NCI-H2196 treated with DMSO at 0.1 percent for 48 hours (cell line): ENCODE data around the gene IL25.
A peak's percentile ranks its signal among the peaks of the same experiment; 100 is the strongest.

Experiments used
- DNase-seq: peaks from one replicate; lab custom pipeline; 2025; ENCODE audit not compliant: unreplicated experiment; lab: John Stamatoyannopoulos, UW

The IL25 gene

DNA sequence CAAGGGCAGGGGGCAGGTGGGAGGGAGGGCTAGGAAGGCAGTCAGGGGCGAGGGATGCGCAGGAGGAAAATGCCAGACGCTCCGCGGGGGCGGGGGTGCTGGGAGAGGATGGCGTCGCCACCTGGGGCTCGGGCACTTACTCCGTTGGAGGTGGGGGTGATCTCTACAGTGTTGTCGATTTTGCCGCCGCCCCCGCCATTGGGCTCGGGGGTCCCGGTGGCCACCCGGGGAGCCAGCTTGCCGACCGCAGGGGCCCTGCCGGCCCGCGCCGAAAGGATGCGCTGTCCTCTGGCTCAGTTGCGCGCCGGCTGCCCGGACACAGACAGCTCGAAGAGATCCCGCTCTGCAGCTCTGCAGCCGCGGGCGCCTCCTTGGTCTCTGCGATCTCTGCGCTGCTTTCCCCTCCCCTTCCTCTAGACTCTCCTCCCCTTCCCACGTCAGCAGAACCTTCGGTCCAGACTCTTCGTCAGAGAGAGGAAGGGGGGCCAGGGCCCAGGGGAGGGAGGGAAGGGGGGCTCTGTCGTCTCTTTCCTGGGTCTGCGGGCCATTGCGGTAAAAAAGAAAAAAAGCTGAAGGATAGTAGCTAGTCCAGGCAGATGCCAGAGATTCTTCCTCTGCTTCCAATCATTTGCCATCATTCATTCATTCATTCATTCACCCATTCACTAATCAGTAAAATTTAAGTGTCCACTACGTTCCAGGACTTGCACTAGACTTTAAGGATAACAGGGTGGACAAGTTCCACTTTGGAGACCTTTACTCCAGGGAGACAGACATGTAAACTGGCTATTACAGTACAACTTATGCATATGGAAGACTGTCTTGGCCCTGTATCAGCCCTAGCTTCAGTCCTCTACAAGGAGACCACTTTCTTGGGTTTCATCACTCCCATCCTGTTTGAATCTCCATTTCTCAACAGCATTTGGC lies 19.8 kb upstream of the IL25 start, which contains the start of gene SLC22A17:
SLC22A17 (minus strand) TSS at position 382 of the 927 bp plus-strand sequence.
- DNase-seq: peak; percentile 90

DNA sequence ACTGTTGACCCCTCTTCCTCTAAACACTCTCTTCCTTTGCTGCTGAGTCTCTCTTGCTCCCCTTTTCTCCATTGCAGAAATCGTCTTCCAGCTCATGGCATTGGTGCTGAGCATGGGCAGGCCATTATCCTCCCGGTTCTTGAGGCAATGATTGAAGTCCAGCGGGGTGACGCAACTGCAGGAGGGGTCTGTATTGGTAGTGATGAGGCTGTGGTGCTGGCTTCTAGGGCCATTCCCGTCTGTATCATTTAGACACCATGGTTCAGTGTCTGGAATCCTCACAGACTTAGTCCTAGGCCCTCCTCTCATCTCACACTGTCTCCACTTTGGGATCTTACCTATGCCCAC lies 19.2 kb upstream of the IL25 start:
- no peak for DNase-seq

DNA sequence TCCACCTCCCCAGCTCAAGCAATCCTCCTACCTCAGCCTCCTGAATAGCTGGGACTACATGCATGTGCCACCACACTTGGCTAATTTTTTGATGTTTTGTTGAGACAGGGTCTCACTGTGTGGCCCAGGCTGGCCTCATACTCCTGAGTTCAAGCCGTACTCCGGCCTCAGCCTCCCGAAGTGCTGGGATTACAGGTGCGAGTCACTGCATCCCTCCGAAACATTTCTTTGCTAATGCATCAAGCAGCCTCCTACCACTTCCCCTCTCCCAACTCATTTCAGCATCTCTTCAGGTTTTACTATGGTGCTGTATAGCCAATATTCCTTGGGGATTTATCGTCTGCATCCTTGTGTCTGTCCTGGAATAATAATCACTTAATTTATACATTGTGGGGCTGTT lies 17.6 kb upstream of the IL25 start:
- no peak for DNase-seq

DNA sequence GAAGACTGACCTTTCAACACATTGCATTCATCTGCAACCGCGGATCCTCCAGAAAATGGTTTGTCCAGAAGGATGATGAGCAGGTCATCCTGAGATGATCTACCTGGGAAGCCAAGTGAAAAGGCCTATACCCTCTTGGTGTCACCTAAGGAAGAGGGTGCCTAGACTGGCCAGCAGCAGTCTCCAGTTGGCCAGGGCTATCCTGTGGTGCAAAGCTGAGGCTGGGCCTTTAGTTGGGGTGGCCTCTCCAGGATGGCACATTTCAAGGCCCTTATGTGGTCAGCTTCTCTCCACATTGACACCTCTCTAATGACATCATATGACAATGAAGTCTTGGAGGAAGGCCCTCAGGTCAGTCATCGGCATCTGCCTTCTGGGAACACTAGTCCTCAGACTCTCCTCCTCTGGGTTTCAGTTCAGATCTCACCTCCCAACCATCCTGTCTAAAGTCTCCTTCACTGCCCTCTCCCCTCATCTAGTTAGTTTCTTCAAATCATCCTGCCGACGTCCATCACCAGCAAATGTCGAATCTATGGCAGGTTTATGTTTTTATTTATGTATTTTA lies 16.7 kb upstream of the IL25 start:
- no peak for DNase-seq

DNA sequence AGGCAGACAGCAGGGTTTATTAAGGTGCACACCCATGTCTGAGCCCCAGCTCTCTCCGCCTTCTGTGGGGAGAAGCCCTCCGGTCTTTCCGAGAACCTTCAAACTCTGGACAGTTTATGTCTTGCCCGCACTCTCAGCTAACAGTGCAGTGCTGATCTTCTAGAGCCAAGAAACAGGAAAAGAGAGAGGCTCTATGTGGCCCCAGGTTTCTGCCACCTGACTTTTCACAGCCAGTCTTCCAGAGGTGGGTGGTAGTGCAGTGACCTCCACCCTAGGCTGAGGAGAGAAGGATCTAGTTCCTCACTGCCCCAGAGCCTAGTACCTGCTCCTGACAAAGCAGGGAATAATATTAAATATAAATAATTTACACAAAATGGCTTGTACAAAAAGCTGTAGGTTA lies 15.9 kb upstream of the IL25 start:
- DNase-seq: no peak

DNA sequence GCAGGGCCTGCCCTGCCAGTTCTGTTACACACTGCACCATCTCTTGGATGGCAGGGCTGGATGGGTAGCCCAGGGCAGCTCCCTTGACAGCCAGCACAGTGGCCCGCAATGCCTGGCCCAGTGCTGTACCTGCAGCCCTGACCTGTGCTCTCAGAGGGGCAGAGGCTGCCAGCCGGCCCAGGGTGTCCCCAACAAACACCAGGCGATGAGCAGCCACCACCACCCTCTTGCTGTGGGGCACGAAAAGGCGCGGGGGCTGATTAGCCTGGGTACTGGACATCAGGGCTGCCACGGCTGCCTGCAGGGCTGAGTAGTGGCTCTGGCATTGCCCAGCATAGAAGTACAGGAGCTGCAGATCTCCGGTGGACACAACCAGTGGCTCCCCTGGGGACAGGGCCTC lies 15.3 kb upstream of the IL25 start:
- no peak for DNase-seq

DNA sequence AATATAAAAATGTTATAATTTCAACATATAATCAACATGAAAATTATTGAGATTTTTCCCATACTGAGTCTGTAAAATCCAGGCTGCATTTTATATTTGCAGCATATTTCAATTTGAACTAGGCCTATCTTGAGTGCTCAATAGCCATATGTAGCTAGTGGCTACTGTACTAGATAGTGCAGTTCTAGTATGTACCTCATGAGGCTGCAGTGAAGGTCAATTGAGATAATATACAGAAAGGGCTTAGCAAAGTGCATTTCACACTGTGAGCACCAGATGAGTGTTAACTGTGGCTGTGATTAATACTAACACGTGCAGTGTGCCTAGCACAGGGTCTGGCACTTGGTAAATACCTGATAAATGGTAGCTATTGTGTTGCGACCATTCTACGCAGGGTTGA lies 14.6 kb upstream of the IL25 start:
- DNase-seq: no peak

DNA sequence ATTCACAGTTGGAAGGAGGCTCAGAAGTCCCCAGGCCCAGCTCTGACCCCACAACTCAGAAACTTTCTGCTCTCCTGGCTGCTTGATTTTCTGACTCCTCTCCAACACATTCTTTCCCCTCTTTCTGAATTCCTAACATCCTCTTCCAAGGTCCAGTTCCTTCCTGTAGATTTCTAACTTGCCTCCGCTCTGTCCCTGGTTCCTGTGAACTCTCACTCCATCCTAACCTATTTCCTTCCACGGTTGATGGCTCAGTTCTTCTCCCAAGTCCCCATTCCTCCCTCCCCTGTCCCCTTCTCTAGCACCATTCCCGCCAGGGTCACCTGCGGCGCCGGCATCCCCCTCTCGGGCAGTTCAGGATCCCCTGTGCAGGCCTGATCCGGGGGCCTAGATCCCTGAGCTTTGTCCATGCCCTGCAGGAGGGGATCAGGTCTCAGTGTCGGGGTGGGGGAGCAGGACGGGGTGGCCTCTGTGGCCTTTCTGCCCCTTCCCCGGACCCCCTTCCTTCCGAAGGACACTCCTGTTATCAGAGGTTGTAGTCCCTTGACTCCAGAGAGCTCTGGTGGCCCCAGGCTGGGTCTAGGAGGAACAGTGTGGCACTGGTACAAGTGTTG lies 13.9 kb upstream of the IL25 start:
- DNase-seq: no peak

DNA sequence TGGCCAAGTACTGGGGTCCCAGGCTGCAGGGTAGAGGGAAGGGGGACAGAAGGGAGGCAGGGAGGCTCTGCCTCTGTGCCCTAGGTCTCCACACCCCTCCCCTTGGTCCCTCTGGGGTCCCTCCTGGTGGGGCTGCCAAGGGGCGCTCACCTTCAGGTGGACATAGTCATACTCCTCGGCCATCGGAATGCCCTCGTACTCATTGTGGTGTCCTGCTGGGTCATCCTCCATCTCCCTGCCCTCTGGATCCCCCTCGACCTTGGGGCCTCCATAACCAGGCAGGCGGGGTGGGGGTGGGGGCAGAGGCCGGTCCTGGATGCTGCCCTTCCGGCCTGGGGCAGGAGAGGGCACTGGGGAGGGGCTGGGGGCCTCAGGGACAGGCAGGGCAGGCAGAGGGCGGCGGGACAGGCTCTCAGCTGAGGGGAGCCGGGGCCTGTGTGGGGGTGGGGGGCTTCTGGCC lies 13.4 kb upstream of the IL25 start:
- DNase-seq: no peak

DNA sequence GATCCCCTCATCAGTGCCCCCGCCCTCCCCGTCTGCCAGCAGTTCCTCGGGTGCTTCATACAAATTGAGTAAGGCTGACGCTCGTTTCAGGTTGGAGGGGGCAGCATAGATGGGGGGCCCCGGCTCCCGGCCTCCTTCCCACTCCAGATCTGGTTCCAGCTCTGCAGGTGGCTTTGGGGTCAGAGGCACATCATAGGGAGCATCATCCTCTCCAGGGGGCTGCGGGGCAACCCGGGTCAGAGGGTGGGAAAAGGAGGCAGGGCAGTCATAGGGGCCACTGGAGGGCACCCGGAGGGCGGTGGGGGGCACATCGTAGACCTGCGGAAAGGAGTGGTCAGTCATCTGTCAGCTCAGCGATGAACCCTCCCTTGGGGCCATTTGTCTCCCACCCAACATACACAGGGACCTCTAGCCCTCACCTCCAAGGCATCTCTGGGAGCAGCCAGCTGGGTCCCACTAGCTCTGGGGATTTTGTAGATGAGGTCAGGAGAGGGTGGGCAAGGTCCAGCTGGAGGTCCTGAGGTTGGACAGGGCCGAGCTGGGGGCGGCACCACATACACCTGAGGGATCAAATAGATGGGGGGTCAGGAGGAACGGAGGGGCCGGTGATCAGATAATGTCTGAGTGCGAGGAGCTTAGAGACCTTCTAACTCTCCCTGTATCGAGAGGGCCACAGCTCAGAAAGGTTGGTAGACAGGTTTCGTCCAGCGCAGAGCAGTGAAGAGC lies 12.7 kb upstream of the IL25 start:
- no peak for DNase-seq

DNA sequence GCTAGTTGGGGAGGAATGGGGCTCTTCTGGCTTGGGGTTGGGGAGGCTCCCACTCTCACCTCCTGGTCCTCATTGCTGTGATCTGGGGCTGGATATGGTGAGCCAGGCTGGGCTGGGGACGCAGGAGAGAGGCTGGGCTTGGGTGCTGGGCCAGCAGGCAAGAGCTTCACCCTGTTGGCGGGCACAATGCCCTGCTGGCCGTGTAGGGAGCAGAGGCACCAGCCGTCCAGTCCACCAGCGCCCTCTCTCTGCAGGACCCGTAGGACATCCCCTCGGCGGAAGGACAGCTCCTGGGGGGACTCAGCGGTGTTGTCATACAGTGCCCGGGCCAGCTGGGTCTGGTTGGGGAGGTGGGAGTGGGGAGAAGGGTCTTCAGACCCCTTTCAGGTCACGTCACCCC lies 12.1 kb upstream of the IL25 start:
- no peak for DNase-seq

DNA sequence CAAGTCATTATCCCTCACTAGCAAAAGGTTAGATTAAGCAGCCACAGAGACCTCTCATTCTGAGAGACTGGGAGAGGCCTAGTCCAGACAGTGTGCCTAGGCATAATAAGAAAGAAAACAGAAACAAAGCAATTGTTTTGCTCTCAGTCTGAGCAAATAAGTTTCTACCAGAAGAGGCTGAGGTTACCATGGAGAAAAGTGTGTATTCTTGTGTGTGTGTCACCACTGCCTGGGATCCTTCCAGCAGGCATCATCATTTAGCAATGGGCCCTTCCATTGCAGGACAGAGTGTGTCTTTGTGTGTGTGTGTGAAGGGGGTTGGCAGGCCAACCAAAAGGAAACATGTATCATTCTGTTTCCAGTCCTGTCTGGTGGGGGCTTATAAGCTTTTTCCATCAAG lies 11.3 kb upstream of the IL25 start:
- DNase-seq: no peak

DNA sequence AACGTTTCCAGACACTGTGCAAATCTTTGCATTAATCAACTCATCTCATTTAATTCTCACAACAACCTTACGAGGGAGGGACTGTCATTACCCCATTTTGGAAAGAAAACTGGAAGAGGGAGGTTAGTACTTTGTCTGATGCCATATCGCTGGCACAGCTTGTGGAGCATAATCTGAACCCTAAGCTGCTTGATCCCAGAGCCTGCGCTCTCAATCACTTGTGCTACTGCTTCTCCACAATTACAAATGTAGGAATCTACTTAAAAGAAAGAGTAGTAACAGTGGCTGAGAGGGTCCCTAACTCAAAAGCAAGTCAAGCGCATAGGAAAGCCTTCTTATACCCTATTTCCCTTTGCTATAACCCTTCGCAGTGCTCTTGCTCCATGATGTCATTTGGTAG lies 10.8 kb upstream of the IL25 start:
- no peak for DNase-seq

DNA sequence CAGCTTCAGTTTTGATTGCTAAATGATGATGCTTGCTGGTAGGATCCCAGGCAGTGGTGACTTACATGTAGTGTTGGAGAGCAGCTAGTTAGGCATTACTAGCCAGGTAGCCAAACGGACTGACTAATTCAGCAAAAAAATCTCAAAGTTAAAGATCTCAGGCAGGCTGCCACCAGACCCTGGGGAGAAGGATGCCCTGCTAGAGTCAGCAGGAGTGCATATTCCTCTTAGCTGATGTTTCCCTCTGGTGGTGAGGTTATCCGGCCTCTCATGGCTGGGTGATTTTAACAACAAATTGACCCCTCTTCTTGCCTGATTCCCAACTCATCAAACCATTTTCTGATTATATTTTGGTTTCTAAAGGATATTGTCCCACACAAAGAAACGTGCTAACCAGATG lies 10.4 kb upstream of the IL25 start:
- DNase-seq: no peak

DNA sequence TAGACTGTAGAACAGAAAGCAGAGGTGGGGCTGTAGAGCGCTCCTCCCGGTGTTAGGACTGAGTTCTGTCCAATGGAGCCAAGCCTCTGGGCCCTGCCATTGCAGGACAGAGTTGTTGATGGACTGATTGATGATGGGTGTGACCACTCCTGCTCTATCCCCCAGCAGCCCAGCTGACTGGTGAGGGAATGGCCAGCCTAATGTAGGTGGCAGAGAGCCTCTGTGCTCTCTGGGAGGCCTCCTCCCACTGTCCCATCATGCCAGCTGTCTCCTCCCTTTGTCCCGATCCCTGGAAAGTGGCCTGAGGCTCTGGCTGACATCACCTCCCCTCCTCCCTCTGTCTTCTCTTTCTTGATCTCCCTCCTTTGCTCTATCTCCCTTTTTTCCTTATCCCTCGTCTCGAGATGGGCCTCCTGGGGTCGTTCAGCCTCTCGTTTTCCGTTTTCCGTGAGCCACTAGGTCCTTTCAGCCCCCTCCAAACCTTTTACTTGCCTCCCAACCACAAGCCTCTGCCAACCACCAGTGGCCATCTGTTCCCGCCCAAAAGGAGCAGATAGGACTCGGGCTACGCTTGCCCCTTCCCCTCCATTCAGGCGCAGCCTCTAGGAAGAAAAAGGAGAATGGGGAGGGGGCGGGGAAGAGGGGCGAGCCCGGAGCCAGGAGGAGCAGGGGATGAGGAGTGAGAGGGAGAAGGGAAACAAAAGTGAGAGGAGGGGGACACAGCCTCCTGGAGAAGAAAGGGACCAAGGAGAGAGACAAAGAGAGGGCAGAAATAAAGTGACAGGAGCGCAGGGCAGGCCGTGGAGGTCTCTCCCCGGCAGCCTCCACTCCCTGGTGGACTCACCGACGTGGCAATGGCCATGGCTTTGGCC lies 8.2 kb upstream of the IL25 start:
- DNase-seq: peak; percentile 23

DNA sequence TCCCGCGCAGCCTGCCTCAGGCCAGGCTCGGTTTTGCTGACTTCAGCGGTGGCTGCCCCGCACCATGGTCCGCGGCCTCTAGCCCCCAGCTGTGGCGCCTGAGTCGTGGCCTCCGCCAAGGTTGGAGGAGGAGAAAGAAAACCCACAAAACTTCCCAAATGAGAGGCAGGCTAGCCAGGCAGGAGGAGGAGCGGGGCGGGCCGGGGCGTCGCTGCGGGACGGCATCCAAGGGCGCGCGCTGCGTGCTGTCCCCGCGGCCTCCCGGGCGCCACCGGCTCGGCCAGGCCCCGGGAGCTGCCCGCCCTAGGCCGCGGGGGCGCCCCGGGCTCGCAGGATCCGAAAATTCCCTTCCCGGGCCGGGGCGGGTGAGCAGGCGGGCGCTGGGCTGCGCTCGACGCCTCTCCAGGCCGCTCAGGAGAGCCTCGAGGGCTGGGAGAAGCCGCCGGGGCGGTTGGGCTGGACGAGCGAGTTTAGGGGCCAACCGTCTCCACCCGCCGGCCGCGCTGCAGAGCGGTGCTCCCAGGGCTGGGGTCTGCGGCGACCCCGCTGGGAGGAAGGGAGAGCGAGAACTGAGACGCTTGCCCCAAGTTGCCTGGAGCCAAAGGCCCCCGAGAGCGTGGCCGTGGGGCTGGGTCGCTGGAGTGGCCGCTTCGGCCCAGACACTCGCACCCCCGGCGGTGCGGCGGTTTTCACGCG lies 7.4 kb upstream of the IL25 start, which contains the start of gene EFS:
EFS (minus strand) TSS at position 137 of the 696 bp plus-strand sequence. CDS start 147 bp downstream, outside the sequence.
- DNase-seq: no peak

DNA sequence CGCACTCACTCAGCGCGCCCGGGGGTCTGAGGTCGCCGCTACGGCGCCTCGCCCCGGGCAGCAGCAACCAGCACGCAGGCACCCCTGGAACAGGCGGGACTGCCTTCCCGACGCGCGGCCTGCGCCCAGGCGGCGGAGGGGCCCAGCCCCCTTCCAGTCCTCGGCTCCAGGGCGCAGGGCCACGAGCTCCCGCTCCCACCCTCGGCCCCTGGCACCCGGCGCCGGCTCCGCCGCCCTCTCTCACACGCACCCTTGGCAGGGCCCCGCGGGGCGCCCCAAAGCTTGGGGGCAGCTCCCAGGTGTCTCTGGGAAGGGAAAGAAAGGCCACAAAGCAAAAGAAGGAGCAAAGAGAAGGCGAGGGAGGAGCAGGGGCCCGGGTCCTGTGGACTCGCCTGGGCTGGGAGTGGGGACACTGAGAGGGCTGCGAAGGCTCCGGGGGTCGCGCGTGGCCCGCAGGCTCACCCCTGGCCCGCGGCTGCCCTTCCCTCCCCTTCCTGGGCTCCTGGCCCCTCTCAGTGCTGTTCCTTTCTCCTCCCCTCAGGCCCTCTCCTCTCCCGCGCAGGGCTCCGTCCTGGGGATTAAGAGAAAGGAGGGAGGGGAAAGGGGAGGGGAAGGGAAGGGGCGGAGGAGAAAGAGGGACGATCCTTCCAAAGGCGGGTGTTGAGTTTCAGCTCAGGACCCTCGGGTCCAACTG lies 6.7 kb upstream of the IL25 start:
- DNase-seq: peak; percentile 33

DNA sequence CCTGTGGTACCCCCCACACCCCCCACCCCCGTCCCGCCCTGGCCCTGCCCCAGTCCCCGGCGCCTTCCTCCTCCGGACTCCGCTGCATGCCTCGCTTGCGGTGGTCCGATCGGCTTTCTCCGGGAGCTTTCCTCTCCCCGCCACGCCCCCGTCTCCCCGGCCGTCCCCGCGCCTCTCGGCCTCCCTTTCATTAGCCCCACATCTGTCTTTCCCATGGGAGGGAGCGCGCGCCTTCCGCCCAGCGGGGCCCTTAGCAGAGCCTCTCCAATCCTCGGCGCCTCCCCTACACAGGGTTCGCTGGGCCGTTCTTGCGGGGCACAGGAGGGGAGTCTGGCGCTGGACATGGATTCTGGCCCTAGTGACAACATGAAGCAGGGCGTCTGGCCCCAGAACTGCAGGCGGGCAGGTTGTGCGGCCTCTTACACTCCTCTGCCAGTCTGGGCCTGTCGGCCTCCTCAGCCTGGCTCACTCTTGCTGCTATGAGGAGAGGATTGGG lies 6.1 kb upstream of the IL25 start:
- peak; percentile 33 for DNase-seq

DNA sequence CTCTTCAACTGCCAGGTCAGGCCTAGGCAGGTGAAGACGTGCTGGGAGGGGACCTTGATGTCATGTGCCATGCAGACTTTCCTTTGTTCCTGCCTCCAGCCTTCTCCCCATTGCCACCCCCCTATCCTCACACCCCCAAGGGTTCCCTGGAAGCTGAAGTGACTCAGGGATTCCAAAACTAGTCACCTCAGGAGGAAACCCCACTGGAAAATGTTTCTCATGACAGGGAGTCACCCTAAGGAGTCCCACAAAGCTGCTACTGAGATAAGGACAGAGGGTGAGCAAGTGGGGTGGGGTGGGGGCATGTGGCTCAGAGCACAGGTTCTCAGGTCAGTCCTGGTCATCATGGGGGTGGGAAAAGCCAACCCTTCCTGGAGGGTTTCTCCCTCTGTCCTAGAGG lies 2.4 kb upstream of the IL25 start:
- DNase-seq: no peak
